ENCODE measurements around the gene OR51L1. TPM values are rescaled to one million over a fixed set of nuclear protein-coding genes. Genes with fewer than 3 reads are reported as not detected.

OR51L1 gene
- total and polyA plus RNA-seq, 2 of the 8 experiments (the other 6 are each of a cell fraction or from before 2014, with no cell fraction given): not detected

- Histone ChIP-seq H3K4me3 (ENCODE audit: extremely low read depth in 1 of 4, insufficient read depth in 2 of 4, low read depth in 3 of 4, low read length in 4 of 4) (no peak overlapping the region), H2BK15ac (ENCODE audit: low read length) (no peak overlapping the region), H3K79me2 (ENCODE audit: control insufficient read depth in 1 of 2, insufficient read depth in 2 of 2, low read length in 2 of 2) (no peaks in the 10 kb centered on the region), H3K18ac (ENCODE audit: extremely low read depth, low read length) (no peak overlapping the region), H2BK120ac (replicated peaks; ENCODE audit: low read depth, low read length) (no peak overlapping the region), H2BK12ac (ENCODE audit: low read depth, low read length) (no peak overlapping the region), H2AK5ac (ENCODE audit: low read depth, low read length) (no peak overlapping the region), H4K20me1 (replicated peaks in 1 of 2; ENCODE audit: control insufficient read depth in 1 of 2, insufficient read depth in 2 of 2, low read length in 2 of 2) (no peaks in the 10 kb centered on the region), H3K9ac (replicated peaks in 1 of 4; ENCODE audit: extremely low read depth in 1 of 4, low read depth in 3 of 4, low read length in 3 of 4) (no peak overlapping the region), H3K27me3 (replicated peaks in 1 of 4; ENCODE audit: control insufficient read depth in 3 of 4, extremely low read depth in 1 of 4, insufficient read depth in 3 of 4, low read length in 3 of 4) (no peaks in the 10 kb centered on the region), H3K23ac (ENCODE audit: insufficient read length) (no peak overlapping the region), H4K8ac (ENCODE audit: extremely low read depth, insufficient read depth, low read length) (no peak overlapping the region), H3K79me1 (ENCODE audit: low read depth, low read length) (no peaks in the 10 kb centered on the region), H4K91ac (replicated peaks; ENCODE audit: insufficient read length, low read length) (no peak overlapping the region), H3K14ac (ENCODE audit: insufficient read length) (no peak overlapping the region), H3K56ac (replicated peaks; ENCODE audit: insufficient read length, low read depth, low read length) (no peak overlapping the region), H3K4ac (replicated peaks; ENCODE audit: insufficient read length, low read depth, low read length) (no peak overlapping the region), H4K5ac (ENCODE audit: insufficient read length, low read depth, low read length) (no peak overlapping the region), H3K4me2 (ENCODE audit: insufficient read depth in 1 of 2, low read depth in 2 of 2, low read length in 2 of 2) (no peak overlapping the region), H2BK20ac (ENCODE audit: low read length) (no peak overlapping the region), H3K23me2 (ENCODE audit: low read depth, low read length) (no peaks in the 10 kb centered on the region), H2BK5ac (ENCODE audit: low read depth, low read length) (no peak overlapping the region), H2AFZ (ENCODE audit: low read length) (no peak overlapping the region), H3K36me3 (ENCODE audit: control insufficient read depth in 2 of 4, insufficient read depth in 4 of 4, low read length in 3 of 4) (no peaks in the 10 kb centered on the region), H3K4me1 (replicated peaks in 1 of 4; ENCODE audit: control insufficient read depth in 3 of 4, insufficient read depth in 4 of 4, low read length in 3 of 4) (no peaks in the 10 kb centered on the region), H3K9me3 (ENCODE audit: insufficient read depth in 2 of 2, low read depth in 1 of 2, low read length in 1 of 2) (no peaks in the 10 kb centered on the region), H3K27ac (ENCODE audit: low read depth, low read length) (no peak overlapping the region)
- POLR2A ChIA-PET (ENCODE audit: partially characterized antibody): no interaction called here
- TF ChIP-seq CBX5 (IDR thresholded peaks at IDR 0.05; ENCODE audit: low read depth, low read length) (no peak), NRF1 (IDR thresholded peaks at IDR 0.05; ENCODE audit: low read depth, low read length) (no peak), ASH2L (IDR thresholded peaks at IDR 0.05; ENCODE audit: low read length) (no peak), RAD21 (IDR thresholded peaks at IDR 0.05 in 1 of 2, conservative IDR thresholded peaks at IDR 0.05 in 1 of 2; ENCODE audit: low read depth in 2 of 2, low read length in 2 of 2) (peak; percentile 83 to 84), CTCF (IDR thresholded peaks at IDR 0.05; ENCODE audit: control extremely low read depth in 1 of 3, insufficient read depth in 1 of 3, low read depth in 1 of 3, low read length in 3 of 3) (peak in 2 of 3 experiments; percentile 65 to 71; a peak in 3 of 4 replicates)
- FAIRE-seq (peak; percentile 69), DNase-seq (ENCODE audit: low read depth in 1 of 2, low spot score in 2 of 2) (peak; percentile 2 to 70)
- 50% methylated on average over 6 of the region's 6 CpGs; no CpG with 5 or more reads in 1 of the 2 experiments for WGBS, 2 experiments (ENCODE audit: extremely low coverage in 1 of 2, insufficient coverage in 1 of 2, insufficient read length in 1 of 2, insufficient replicate concordance in 2 of 2, low coverage in 1 of 2, low lambda C conversion rate in 2 of 2, missing lambda C conversion rate in 1 of 2)
- CTCF ChIA-PET (ENCODE audit: partially characterized antibody): interaction anchor here (0.7 to 3.4 kb wide), 11 partner anchors 9 to 398 kb away, joined by 3 to 21 read pairs (median 4); partner anchors contain the start of gene OR51D1
These were observed 10.0 kb downstream of the OR51L1 start for GRCh38 chr11:5004424-5005274.
